Transverse colon (tissue), 4 donors: Measurements from ENCODE around the gene LGALS12.

Source experiments
- EP300 ChIP-seq: sonication (generic); formaldehyde crosslinking; IDR thresholded peaks from one replicate; pipeline ENCODE4 v1.6.1; 2017; ENCODE audit warnings: antibody characterized with exemption, low read depth
- POLR2A ChIP-seq: fragments of 450-650 bp; IDR thresholded peaks from one replicate; pipeline ENCODE4 v1.6.1; 2016; ENCODE audit warnings: antibody characterized with exemption, mild to moderate bottlenecking, moderate library complexity
- POLR2AphosphoS5 ChIP-seq, 3 donors: sonication (generic); formaldehyde crosslinking; IDR thresholded peaks; one replicate each; pipeline ENCODE4 v1.6.1; 2016; ENCODE audit warnings: antibody characterized with exemption in 3 of 3
- TF ChIP-seq, protein P1 (sequence below), 5 experiments: fragments of 200-600 bp in 3 of 5; fragments of 450-650 bp in 2 of 5; sonication (generic) in 3 of 5; IDR thresholded peaks; 1 replicate in 2 of 5; 2 replicates in 3 of 5; pipeline ENCODE4 v1.5.1; 2016 to 2017; ENCODE audit warnings: antibody characterized with exemption in 5 of 5, inconsistent platforms in 3 of 5, mild to moderate bottlenecking in 2 of 5, moderate library complexity in 1 of 5

GRCh38 chr11:63503492-63503891, 2.4 kb upstream of the LGALS12 start:
- TF ChIP-seq POLR2AphosphoS5 (IDR thresholded peaks at IDR 0.05) (no peak), POLR2A (no peak), EP300 (no peak)
- TF ChIP-seq, protein P1, sequence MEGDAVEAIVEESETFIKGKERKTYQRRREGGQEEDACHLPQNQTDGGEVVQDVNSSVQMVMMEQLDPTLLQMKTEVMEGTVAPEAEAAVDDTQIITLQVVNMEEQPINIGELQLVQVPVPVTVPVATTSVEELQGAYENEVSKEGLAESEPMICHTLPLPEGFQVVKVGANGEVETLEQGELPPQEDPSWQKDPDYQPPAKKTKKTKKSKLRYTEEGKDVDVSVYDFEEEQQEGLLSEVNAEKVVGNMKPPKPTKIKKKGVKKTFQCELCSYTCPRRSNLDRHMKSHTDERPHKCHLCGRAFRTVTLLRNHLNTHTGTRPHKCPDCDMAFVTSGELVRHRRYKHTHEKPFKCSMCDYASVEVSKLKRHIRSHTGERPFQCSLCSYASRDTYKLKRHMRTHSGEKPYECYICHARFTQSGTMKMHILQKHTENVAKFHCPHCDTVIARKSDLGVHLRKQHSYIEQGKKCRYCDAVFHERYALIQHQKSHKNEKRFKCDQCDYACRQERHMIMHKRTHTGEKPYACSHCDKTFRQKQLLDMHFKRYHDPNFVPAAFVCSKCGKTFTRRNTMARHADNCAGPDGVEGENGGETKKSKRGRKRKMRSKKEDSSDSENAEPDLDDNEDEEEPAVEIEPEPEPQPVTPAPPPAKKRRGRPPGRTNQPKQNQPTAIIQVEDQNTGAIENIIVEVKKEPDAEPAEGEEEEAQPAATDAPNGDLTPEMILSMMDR (IDR thresholded peaks at IDR 0.05), result no peak
